ENCODE measurements around the gene KCNIP1.

The KCNIP1 gene

DNA sequence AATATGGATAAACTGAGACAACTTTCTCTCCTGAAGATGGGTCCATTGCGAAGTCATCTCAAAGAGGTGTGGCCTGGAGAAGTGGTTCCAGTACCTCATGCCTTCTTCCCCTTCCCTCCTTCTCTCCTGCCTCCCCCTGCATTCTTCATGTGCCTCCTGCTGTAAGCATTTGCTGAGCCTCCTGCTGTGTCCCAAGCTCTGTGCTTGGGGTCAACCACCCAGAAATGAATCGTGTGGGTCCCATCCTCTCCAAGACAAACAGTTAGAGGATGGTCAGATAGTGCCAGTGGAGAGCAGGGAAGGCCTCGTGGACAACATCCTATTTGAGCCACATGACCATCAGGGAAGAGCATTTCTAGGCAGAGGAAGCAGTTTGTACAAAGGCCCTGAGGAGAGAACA lies 53.5 kb downstream of the KCNIP1 start:
- TF ChIP-seq, protein P1, sequence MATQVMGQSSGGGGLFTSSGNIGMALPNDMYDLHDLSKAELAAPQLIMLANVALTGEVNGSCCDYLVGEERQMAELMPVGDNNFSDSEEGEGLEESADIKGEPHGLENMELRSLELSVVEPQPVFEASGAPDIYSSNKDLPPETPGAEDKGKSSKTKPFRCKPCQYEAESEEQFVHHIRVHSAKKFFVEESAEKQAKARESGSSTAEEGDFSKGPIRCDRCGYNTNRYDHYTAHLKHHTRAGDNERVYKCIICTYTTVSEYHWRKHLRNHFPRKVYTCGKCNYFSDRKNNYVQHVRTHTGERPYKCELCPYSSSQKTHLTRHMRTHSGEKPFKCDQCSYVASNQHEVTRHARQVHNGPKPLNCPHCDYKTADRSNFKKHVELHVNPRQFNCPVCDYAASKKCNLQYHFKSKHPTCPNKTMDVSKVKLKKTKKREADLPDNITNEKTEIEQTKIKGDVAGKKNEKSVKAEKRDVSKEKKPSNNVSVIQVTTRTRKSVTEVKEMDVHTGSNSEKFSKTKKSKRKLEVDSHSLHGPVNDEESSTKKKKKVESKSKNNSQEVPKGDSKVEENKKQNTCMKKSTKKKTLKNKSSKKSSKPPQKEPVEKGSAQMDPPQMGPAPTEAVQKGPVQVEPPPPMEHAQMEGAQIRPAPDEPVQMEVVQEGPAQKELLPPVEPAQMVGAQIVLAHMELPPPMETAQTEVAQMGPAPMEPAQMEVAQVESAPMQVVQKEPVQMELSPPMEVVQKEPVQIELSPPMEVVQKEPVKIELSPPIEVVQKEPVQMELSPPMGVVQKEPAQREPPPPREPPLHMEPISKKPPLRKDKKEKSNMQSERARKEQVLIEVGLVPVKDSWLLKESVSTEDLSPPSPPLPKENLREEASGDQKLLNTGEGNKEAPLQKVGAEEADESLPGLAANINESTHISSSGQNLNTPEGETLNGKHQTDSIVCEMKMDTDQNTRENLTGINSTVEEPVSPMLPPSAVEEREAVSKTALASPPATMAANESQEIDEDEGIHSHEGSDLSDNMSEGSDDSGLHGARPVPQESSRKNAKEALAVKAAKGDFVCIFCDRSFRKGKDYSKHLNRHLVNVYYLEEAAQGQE (IDR thresholded peaks at IDR 0.05; ENCODE audit: insufficient replicate concordance, low read depth): no peak
- TF ChIP-seq POLR2AphosphoS5 (IDR thresholded peaks at IDR 0.05; ENCODE audit: low read depth): no peak
- TF ChIP-seq GABPA (IDR thresholded peaks at IDR 0.05; ENCODE audit: low read depth): no peak
- no peak for TF ChIP-seq SPI1 (IDR thresholded peaks at IDR 0.05; ENCODE audit: borderline replicate concordance, low read depth)
- TF ChIP-seq, protein P2, sequence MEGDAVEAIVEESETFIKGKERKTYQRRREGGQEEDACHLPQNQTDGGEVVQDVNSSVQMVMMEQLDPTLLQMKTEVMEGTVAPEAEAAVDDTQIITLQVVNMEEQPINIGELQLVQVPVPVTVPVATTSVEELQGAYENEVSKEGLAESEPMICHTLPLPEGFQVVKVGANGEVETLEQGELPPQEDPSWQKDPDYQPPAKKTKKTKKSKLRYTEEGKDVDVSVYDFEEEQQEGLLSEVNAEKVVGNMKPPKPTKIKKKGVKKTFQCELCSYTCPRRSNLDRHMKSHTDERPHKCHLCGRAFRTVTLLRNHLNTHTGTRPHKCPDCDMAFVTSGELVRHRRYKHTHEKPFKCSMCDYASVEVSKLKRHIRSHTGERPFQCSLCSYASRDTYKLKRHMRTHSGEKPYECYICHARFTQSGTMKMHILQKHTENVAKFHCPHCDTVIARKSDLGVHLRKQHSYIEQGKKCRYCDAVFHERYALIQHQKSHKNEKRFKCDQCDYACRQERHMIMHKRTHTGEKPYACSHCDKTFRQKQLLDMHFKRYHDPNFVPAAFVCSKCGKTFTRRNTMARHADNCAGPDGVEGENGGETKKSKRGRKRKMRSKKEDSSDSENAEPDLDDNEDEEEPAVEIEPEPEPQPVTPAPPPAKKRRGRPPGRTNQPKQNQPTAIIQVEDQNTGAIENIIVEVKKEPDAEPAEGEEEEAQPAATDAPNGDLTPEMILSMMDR (IDR thresholded peaks at IDR 0.05; ENCODE audit: insufficient read depth, low read length): no peak
- DNase-seq (ENCODE audit: low read depth in 1 of 2, low spot score in 1 of 2): no peak
- Histone ChIP-seq H3K4me3 (replicated peaks; ENCODE audit: insufficient read depth, low read length) (no peak overlapping the region), H3K27me3 (ENCODE audit: insufficient read depth, poor library complexity, severe bottlenecking) (peaks cover 3% of the 10 kb centered on the region), H3K27ac (replicated peaks) (no peak overlapping the region)

DNA sequence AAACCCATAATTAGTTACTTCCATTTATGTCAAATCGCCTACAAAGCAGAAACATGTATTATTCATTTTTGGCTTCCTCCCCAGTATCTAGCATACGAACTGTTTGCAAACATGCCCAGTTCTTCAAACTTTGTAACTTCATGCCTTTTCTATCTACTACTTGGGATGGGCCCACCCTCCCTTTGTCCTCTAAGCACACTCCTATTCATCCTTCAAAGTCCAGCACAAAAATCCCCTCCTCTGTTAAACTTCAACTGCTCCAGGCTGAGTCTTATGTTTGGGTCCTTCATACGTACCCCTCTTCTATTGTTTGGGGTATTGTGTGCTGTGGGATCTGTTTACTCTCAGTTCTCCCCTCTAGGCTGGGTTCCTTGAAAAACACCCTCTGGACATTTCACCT lies 55.5 kb downstream of the KCNIP1 start:
- Histone ChIP-seq H3K4me3 (replicated peaks; ENCODE audit: insufficient read depth, low read length) (no peak overlapping the region), H3K27ac (replicated peaks) (no peak overlapping the region), H3K27me3 (ENCODE audit: insufficient read depth, poor library complexity, severe bottlenecking) (peaks cover 3% of the 10 kb centered on the region)
- no peak for DNase-seq (ENCODE audit: low read depth in 1 of 2, low spot score in 1 of 2)
- TF ChIP-seq POLR2AphosphoS5 (IDR thresholded peaks at IDR 0.05; ENCODE audit: low read depth) (no peak), GABPA (IDR thresholded peaks at IDR 0.05; ENCODE audit: low read depth) (no peak), SPI1 (IDR thresholded peaks at IDR 0.05; ENCODE audit: borderline replicate concordance, low read depth) (no peak)
- TF ChIP-seq, protein P2 (IDR thresholded peaks at IDR 0.05; ENCODE audit: insufficient read depth, low read length): no peak
- TF ChIP-seq, protein P1 (IDR thresholded peaks at IDR 0.05; ENCODE audit: insufficient replicate concordance, low read depth): no peak

DNA sequence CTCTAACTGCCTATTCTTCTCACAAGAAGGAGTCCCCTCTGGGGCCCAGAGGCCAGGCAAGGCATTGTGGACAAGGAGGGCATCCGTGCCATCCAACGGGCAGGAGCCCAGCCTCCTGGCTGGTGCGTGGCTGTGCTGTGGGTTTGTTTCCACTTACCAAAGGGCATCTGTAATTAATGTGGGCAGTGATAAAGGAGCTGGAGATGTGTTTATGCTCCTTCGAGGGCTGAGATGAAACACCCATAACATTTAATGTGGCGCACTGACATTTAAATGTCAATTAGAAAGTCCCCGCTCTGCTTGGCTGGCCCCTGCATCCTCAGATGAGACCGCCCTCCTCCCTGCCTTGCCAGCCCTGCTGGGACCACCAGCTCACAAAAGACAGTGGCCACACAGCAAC lies 57.1 kb downstream of the KCNIP1 start:
- H3K4me3 ChIP-seq (replicated peaks; ENCODE audit: insufficient read depth, low read length): no peak overlapping the region
- DNase-seq (ENCODE audit: low read depth in 1 of 2, low spot score in 1 of 2): no peak
- no peak for TF ChIP-seq POLR2AphosphoS5 (IDR thresholded peaks at IDR 0.05; ENCODE audit: low read depth)
- TF ChIP-seq GABPA (IDR thresholded peaks at IDR 0.05; ENCODE audit: low read depth): no peak
- TF ChIP-seq, protein P2 (IDR thresholded peaks at IDR 0.05; ENCODE audit: insufficient read depth, low read length): no peak
- H3K27ac ChIP-seq (replicated peaks): no peak overlapping the region
- H3K27me3 ChIP-seq (ENCODE audit: insufficient read depth, poor library complexity, severe bottlenecking): peaks cover 3% of the 10 kb centered on the region

DNA sequence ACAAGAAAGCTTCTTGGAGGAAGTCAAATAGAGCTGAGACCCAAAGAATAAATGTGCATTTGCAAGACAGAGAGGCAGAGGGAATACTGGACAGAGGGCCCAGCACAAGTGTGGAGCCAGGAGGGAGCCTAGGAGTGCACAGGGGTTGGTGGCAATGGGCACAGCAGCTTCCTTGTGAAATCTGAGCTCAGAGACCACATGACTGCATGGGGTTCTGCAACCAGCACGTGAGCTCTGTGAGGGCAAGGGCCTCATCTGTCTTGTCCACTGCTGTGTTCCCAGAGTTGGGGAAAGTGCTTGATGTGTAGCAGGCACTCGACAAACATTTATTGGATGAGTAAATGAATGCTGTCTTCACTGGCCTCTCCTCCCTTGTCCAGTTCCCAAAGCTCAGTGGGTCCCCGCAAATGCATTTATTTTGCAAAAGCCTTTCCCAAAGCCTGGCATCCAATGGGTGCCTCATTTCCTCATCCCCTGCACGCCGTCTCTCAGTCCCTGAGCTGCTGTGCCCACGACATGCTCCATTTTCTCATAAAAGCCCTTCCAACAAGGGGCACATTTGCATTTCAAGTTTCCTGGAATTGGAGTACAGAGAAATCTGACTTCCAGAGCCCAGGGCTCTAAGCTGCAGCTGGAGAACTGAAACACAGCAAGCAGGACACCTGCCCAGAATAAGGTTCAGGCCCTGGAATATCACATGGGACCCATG lies 58.5 kb downstream of the KCNIP1 start:
- no peak overlapping the region for H3K4me3 ChIP-seq (replicated peaks; ENCODE audit: insufficient read depth, low read length)
- H3K27me3 ChIP-seq (ENCODE audit: insufficient read depth, poor library complexity, severe bottlenecking): peaks cover 3% of the 10 kb centered on the region
- no peak for DNase-seq (ENCODE audit: low read depth in 1 of 2, low spot score in 1 of 2)
- TF ChIP-seq GABPA (IDR thresholded peaks at IDR 0.05; ENCODE audit: low read depth): no peak
- TF ChIP-seq, protein P1 (IDR thresholded peaks at IDR 0.05; ENCODE audit: insufficient replicate concordance, low read depth): no peak
- no peak for TF ChIP-seq SPI1 (IDR thresholded peaks at IDR 0.05; ENCODE audit: borderline replicate concordance, low read depth)
- no peak for TF ChIP-seq POLR2AphosphoS5 (IDR thresholded peaks at IDR 0.05; ENCODE audit: low read depth)
- TF ChIP-seq, protein P2 (IDR thresholded peaks at IDR 0.05; ENCODE audit: insufficient read depth, low read length): no peak
- H3K27ac ChIP-seq (replicated peaks): no peak overlapping the region

Data from HL-60 (cell line).